Measurements from ENCODE around the gene ZNF821.

DNA sequence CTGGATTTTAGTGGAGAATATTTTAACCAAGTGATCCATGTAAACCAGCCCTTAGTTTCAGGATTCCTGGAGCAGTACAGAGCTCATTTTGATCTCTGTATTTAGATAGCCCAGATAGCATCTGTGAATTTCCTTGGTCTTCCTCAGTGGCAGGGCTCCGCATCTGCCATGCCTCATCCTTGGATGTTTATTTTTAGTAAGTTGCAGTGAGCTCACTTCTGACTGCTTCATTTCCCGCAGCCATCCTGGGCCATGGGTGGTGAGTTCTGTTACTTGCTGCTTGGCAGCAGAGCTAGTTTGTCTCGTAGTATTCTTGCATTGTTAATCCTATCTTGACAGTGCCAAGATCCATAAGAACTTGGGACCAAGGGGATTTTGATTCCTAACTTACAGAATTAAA is 45.1 kb upstream of the ZNF821 start:
- TF ChIP-seq CTCF (IDR thresholded peaks at IDR 0.05; ENCODE audit: poor library complexity) (no peak), EZH2phosphoT487 (IDR thresholded peaks at IDR 0.05; ENCODE audit: low read depth, severe bottlenecking, unreplicated experiment) (no peak)
